Kidney glomerular epithelial cell (primary cell): ENCODE data around the gene PRDM16.
"Not testable (repeated sequence)": the region's sequence is repeated elsewhere in the genome, so short reads cannot be mapped to it uniquely, and the experiment has no call there.

Experiments
- DNase-seq: peaks from one replicate; lab custom pipeline; 2025; lab: John Stamatoyannopoulos, UW

PRDM16 gene

GRCh38 chr1:3227893-3228292, 158.9 kb downstream of the PRDM16 start:
- no peak for DNase-seq

- DNase-seq, result no peak
Observed at GRCh38 chr1:3229081-3229725, 160.2 kb downstream of the PRDM16 start.

- DNase-seq, result no peak
Observed at GRCh38 chr1:3230553-3230952, 161.6 kb downstream of the PRDM16 start.

GRCh38 chr1:3231245-3231644, 162.2 kb downstream of the PRDM16 start:
- DNase-seq, result no peak

- DNase-seq, result no peak
Observed at GRCh38 chr1:3231826-3232225, 162.8 kb downstream of the PRDM16 start.

GRCh38 chr1:3233031-3233430, 164.0 kb downstream of the PRDM16 start:
- DNase-seq, result no peak

GRCh38 chr1:3233551-3233950, 164.5 kb downstream of the PRDM16 start:
- DNase-seq, result no peak

- no peak for DNase-seq
Observed at GRCh38 chr1:3234281-3234680, 165.3 kb downstream of the PRDM16 start.

- DNase-seq, result no peak
Observed at GRCh38 chr1:3234956-3235355, 166.0 kb downstream of the PRDM16 start.

- no peak for DNase-seq
Observed at GRCh38 chr1:3235496-3235895, 166.5 kb downstream of the PRDM16 start.

GRCh38 chr1:3236361-3236760, 167.4 kb downstream of the PRDM16 start:
- no peak for DNase-seq

GRCh38 chr1:3236955-3237354, 168.0 kb downstream of the PRDM16 start:
- DNase-seq, result no peak

GRCh38 chr1:3237570-3237969, 168.6 kb downstream of the PRDM16 start:
- DNase-seq, result no peak

- no peak for DNase-seq
Observed at GRCh38 chr1:3237994-3238702, 169.1 kb downstream of the PRDM16 start.

- DNase-seq, result no peak
Observed at GRCh38 chr1:3238703-3239278, 169.8 kb downstream of the PRDM16 start.

GRCh38 chr1:3239991-3240390, 171.0 kb downstream of the PRDM16 start:
- DNase-seq, result not testable (repeated sequence)

GRCh38 chr1:3240524-3241235, 171.7 kb downstream of the PRDM16 start:
- no peak for DNase-seq

- DNase-seq, result no peak
Observed at GRCh38 chr1:3241236-3241550, 172.2 kb downstream of the PRDM16 start.

GRCh38 chr1:3241673-3242407, 172.8 kb downstream of the PRDM16 start:
- no peak for DNase-seq

- DNase-seq, result no peak
Observed at GRCh38 chr1:3242408-3243260, 173.6 kb downstream of the PRDM16 start.

GRCh38 chr1:3243304-3243703, 174.3 kb downstream of the PRDM16 start:
- no peak for DNase-seq
